MM.1S (cell line): Measurements from ENCODE around the gene FBXO42.

Experiments used
- EZH2 ChIP-seq: fragments of 300-600 bp; sonication (generic); optimal IDR thresholded peaks from 2 replicates; pipeline ENCODE3; 2017; ENCODE audit warnings: low read depth, mild to moderate bottlenecking, antibody characterized with exemption, low read length, mixed read lengths
- EZH2phosphoT487 ChIP-seq: fragments of 300-600 bp; sonication (generic); IDR thresholded peaks from 2 replicates; pipeline ENCODE4 v1.6.1; 2018; ENCODE audit warnings: antibody characterized with exemption, low read length
- TF ChIP-seq, protein P1 (sequence below): fragments of 300-600 bp; sonication (generic); IDR thresholded peaks from 2 replicates; pipeline ENCODE4 v1.5.1; 2016; ENCODE audit warnings: antibody characterized with exemption, low read length, mixed read lengths

DNA sequence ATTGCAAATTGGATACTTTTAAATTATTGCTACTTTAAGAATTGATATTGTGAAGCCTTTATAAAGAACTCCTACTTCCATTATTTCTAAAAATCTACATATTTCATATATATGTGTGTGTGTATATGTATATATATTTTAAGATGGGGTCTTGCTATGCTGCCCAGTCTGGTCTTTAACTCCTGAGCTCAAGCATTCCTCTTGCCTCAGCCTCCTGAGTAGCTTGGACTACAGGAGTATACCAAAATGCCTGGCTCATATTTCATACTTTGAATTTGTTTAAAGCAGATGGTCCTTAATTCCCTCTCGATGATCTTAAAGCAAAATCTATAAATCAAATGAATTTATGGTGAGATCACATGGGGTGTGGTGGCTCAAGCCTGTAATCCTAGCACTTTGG lies 90.2 kb downstream of the FBXO42 start:
- TF ChIP-seq, protein P1, sequence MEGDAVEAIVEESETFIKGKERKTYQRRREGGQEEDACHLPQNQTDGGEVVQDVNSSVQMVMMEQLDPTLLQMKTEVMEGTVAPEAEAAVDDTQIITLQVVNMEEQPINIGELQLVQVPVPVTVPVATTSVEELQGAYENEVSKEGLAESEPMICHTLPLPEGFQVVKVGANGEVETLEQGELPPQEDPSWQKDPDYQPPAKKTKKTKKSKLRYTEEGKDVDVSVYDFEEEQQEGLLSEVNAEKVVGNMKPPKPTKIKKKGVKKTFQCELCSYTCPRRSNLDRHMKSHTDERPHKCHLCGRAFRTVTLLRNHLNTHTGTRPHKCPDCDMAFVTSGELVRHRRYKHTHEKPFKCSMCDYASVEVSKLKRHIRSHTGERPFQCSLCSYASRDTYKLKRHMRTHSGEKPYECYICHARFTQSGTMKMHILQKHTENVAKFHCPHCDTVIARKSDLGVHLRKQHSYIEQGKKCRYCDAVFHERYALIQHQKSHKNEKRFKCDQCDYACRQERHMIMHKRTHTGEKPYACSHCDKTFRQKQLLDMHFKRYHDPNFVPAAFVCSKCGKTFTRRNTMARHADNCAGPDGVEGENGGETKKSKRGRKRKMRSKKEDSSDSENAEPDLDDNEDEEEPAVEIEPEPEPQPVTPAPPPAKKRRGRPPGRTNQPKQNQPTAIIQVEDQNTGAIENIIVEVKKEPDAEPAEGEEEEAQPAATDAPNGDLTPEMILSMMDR: no peak
- TF ChIP-seq EZH2: no peak
- TF ChIP-seq EZH2phosphoT487: no peak
